H1 (cell line): ENCODE measurements around the gene LRRC25. TPM values are rescaled to one million over a fixed set of nuclear protein-coding genes. Genes with fewer than 3 reads are reported as not detected.

Experiments used
- CTCF ChIA-PET: fragments of 300-600 bp; sonication (Branson Sonifier 250); formaldehyde crosslinking; loops from one replicate; lab custom pipeline; 2021; ENCODE audit not compliant: partially characterized antibody; lab: Charles Lee
- POLR2A ChIA-PET: fragments of 300-600 bp; sonication (Branson Sonifier 250); formaldehyde crosslinking; loops from one replicate; lab custom pipeline; 2021; ENCODE audit warnings: inconsistent platforms; ENCODE audit not compliant: partially characterized antibody; lab: Charles Lee
- DNase-seq, 2 experiments: peaks; one replicate each; pipeline versions ENCODE4 v3.0.0 to v3.0.0-alpha.2; 2010 to 2022; ENCODE audit warnings: low spot score in 2 of 2, low read depth in 1 of 2, mixed read lengths in 1 of 2
- FAIRE-seq: peaks from 2 replicates; lab custom pipeline; 2011; peaks lifted over from hg19 to GRCh38; lab: Jason Lieb, UNC
- H2AFZ ChIP-seq: 2 replicates; pipeline ENCODE4 v1.8.1; 2012; ENCODE audit warnings: low read length, inconsistent platforms
- H2AK5ac ChIP-seq: 2 replicates; pipeline ENCODE4 v1.6.1; 2013; ENCODE audit warnings: low read depth, low read length
- H2BK120ac ChIP-seq: replicated peaks from 2 replicates; pipeline ENCODE3; 2013; ENCODE audit warnings: low read depth, low read length, inconsistent platforms
- H2BK12ac ChIP-seq: 2 replicates; pipeline ENCODE4 v1.6.1; 2013; ENCODE audit warnings: low read depth, low read length
- H2BK15ac ChIP-seq: 2 replicates; pipeline ENCODE4 v1.6.1; 2013; ENCODE audit warnings: low read length
- H2BK20ac ChIP-seq: 2 replicates; pipeline ENCODE4 v1.6.1; 2013; ENCODE audit warnings: low read length
- H2BK5ac ChIP-seq: 2 replicates; pipeline ENCODE4 v1.6.1; 2013; ENCODE audit warnings: low read depth, low read length
- H3K14ac ChIP-seq: 2 replicates; pipeline ENCODE4 v1.6.1; 2013; ENCODE audit warnings: inconsistent platforms; ENCODE audit not compliant: insufficient read length
- H3K18ac ChIP-seq: 2 replicates; pipeline ENCODE4 v1.6.1; 2013; ENCODE audit warnings: low read length; ENCODE audit errors: extremely low read depth
- H3K23ac ChIP-seq: 2 replicates; pipeline ENCODE4 v1.6.1; 2013; ENCODE audit warnings: inconsistent platforms; ENCODE audit not compliant: insufficient read length
- H3K23me2 ChIP-seq: 2 replicates; pipeline ENCODE4 v1.6.1; 2013; ENCODE audit warnings: low read depth, low read length
- H3K27ac ChIP-seq: 2 replicates; pipeline ENCODE4 v1.6.1; 2011; ENCODE audit warnings: low read depth, low read length, inconsistent platforms
- H3K27me3 ChIP-seq, 4 experiments: replicated peaks in 1 of 4; 1 replicate in 1 of 4; 2 replicates in 3 of 4; pipeline versions ENCODE4 v1.6.1 to v1.8.1; 2011 to 2013; ENCODE audit warnings: low read length in 3 of 4, mild to moderate bottlenecking in 3 of 4, inconsistent platforms in 2 of 4, mixed read lengths in 2 of 4, moderate library complexity in 1 of 4; ENCODE audit not compliant: control insufficient read depth in 3 of 4, insufficient read depth in 3 of 4; ENCODE audit errors: extremely low read depth in 1 of 4
- H3K36me3 ChIP-seq, 4 experiments: 2 replicates each; pipeline versions ENCODE4 v1.6.1 to v1.8.1; 2011 to 2013; ENCODE audit warnings: mild to moderate bottlenecking in 4 of 4, low read length in 3 of 4, moderate library complexity in 2 of 4, control low read depth in 1 of 4, inconsistent platforms in 1 of 4; ENCODE audit not compliant: insufficient read depth in 4 of 4, control insufficient read depth in 2 of 4
- H3K4ac ChIP-seq: replicated peaks from 2 replicates; pipeline ENCODE3; 2013; ENCODE audit warnings: low read length, low read depth, mixed read lengths, inconsistent platforms; ENCODE audit not compliant: insufficient read length
- H3K4me1 ChIP-seq, 4 experiments: replicated peaks in 1 of 4; 1 replicate in 1 of 4; 2 replicates in 3 of 4; pipeline versions ENCODE4 v1.6.1 to v1.8.1; 2011 to 2013; ENCODE audit warnings: low read length in 3 of 4, inconsistent platforms in 2 of 4, mixed read lengths in 1 of 4; ENCODE audit not compliant: insufficient read depth in 4 of 4, control insufficient read depth in 3 of 4
- H3K4me2 ChIP-seq, 2 experiments: 2 replicates each; pipeline versions ENCODE4 v1.6.1 to v1.8.1; 2011 to 2013; ENCODE audit warnings: low read depth in 2 of 2, low read length in 2 of 2, control low read depth in 1 of 2, inconsistent platforms in 1 of 2, mild to moderate bottlenecking in 1 of 2; ENCODE audit not compliant: insufficient read depth in 1 of 2
- H3K4me3 ChIP-seq, 4 experiments: fragments of 200-600, 300-600 bp in 1 of 4; sonication (generic), shearing (Covaris generic), sonication (Bioruptor Twin) in 1 of 4; 2 replicates each; pipeline versions ENCODE4 v1.5.1 to v1.8.1; 2011 to 2016; ENCODE audit warnings: low read length in 4 of 4, low read depth in 3 of 4, control low read depth in 2 of 4, inconsistent platforms in 2 of 4, mild to moderate bottlenecking in 2 of 4, mixed read lengths in 1 of 4, moderate library complexity in 1 of 4; ENCODE audit not compliant: insufficient read depth in 2 of 4; ENCODE audit errors: extremely low read depth in 1 of 4
- H3K56ac ChIP-seq: replicated peaks from 2 replicates; pipeline ENCODE3; 2013; ENCODE audit warnings: low read depth, mild to moderate bottlenecking, mixed read lengths, low read length, inconsistent platforms; ENCODE audit not compliant: insufficient read length
- H3K79me1 ChIP-seq: 2 replicates; pipeline ENCODE4 v1.6.1; 2013; ENCODE audit warnings: low read depth, low read length, control low read depth
- H3K79me2 ChIP-seq, 2 experiments: 2 replicates each; pipeline versions ENCODE4 v1.6.1 to v1.8.1; 2012 to 2013; ENCODE audit warnings: low read length in 2 of 2, mild to moderate bottlenecking in 2 of 2, inconsistent platforms in 1 of 2; ENCODE audit not compliant: insufficient read depth in 2 of 2, control insufficient read depth in 1 of 2
- H3K9ac ChIP-seq, 4 experiments: replicated peaks in 1 of 4; 1 replicate in 1 of 4; 2 replicates in 3 of 4; pipeline versions ENCODE4 v1.6.1 to v1.8.1; 2011 to 2013; ENCODE audit warnings: low read depth in 3 of 4, low read length in 3 of 4, control low read depth in 2 of 4, mild to moderate bottlenecking in 2 of 4, moderate library complexity in 2 of 4, inconsistent platforms in 1 of 4; ENCODE audit errors: extremely low read depth in 1 of 4
- H3K9me3 ChIP-seq, 2 experiments: 2 replicates each; pipeline versions ENCODE4 v1.6.1 to v1.8.1; 2012 to 2013; ENCODE audit warnings: mild to moderate bottlenecking in 2 of 2, moderate library complexity in 2 of 2, control low read depth in 1 of 2, inconsistent platforms in 1 of 2, low read depth in 1 of 2, low read length in 1 of 2, mixed read lengths in 1 of 2; ENCODE audit not compliant: insufficient read depth in 2 of 2
- H4K20me1 ChIP-seq, 2 experiments: replicated peaks in 1 of 2; 2 replicates each; pipeline versions ENCODE3 to v1.8.1; 2011 to 2013; ENCODE audit warnings: inconsistent platforms in 2 of 2, low read length in 2 of 2, mild to moderate bottlenecking in 1 of 2; ENCODE audit not compliant: insufficient read depth in 2 of 2, control insufficient read depth in 1 of 2
- H4K5ac ChIP-seq: 2 replicates; pipeline ENCODE4 v1.6.1; 2013; ENCODE audit warnings: low read length, low read depth, mixed read lengths, inconsistent platforms; ENCODE audit not compliant: insufficient read length
- H4K8ac ChIP-seq: 2 replicates; pipeline ENCODE4 v1.8.0; 2013; ENCODE audit warnings: mild to moderate bottlenecking, moderate library complexity, low read length, inconsistent platforms; ENCODE audit not compliant: insufficient read depth; ENCODE audit errors: extremely low read depth
- H4K91ac ChIP-seq: replicated peaks from 2 replicates; pipeline ENCODE3; 2013; ENCODE audit warnings: low read length, mixed read lengths, inconsistent platforms; ENCODE audit not compliant: insufficient read length
- BCL11A ChIP-seq, 2 experiments: IDR thresholded peaks; one replicate each; pipeline ENCODE4 v1.6.1; 2011; ENCODE audit warnings: low read depth in 2 of 2, low read length in 2 of 2, mild to moderate bottlenecking in 2 of 2
- BRCA1 ChIP-seq: IDR thresholded peaks from 2 replicates; pipeline ENCODE4 v1.6.1; 2012; ENCODE audit warnings: low read depth, low read length, improper control_type of control experiment
- CREB1 ChIP-seq: IDR thresholded peaks from 2 replicates; pipeline ENCODE4 v1.6.1; 2012; ENCODE audit warnings: inconsistent platforms
- CTBP2 ChIP-seq: IDR thresholded peaks from 2 replicates; pipeline ENCODE4 v1.7.0; 2011; ENCODE audit warnings: borderline replicate concordance, mild to moderate bottlenecking, moderate library complexity, mixed read lengths, low read length; ENCODE audit not compliant: insufficient read depth, insufficient read length
- GTF2F1 ChIP-seq: IDR thresholded peaks from 2 replicates; pipeline ENCODE4 v1.6.1; 2012; ENCODE audit warnings: low read depth, low read length, improper control_type of control experiment, borderline replicate concordance
- JUN ChIP-seq: IDR thresholded peaks from 2 replicates; pipeline ENCODE4 v1.6.1; 2011; ENCODE audit warnings: low read depth, mild to moderate bottlenecking, improper control_type of control experiment, low read length
- KDM4A ChIP-seq: IDR thresholded peaks from one replicate; pipeline ENCODE4 v1.7.1; 2012; ENCODE audit warnings: low read depth, mild to moderate bottlenecking, moderate library complexity, low read length, inconsistent platforms; ENCODE audit not compliant: severe bottlenecking
- SUZ12 ChIP-seq: fragments of 200-600 bp; sonication (generic); IDR thresholded peaks from 2 replicates; pipeline ENCODE4 v1.6.1; 2012; ENCODE audit warnings: mild to moderate bottlenecking, inconsistent platforms, low read length, moderate library complexity, mixed read lengths
- TBP ChIP-seq: IDR thresholded peaks from 2 replicates; pipeline ENCODE4 v1.6.1; 2011; ENCODE audit warnings: low read depth, low read length, improper control_type of control experiment
- TEAD4 ChIP-seq: IDR thresholded peaks from 2 replicates; pipeline ENCODE4 v1.6.1; 2012; ENCODE audit warnings: low read depth, low read length, inconsistent platforms, mixed read lengths
- USF2 ChIP-seq: IDR thresholded peaks from 2 replicates; pipeline ENCODE4 v1.6.1; 2011; ENCODE audit warnings: low read length, improper control_type of control experiment
- YY1 ChIP-seq: IDR thresholded peaks from 2 replicates; pipeline ENCODE4 v1.6.1; 2011; ENCODE audit warnings: low read depth, mild to moderate bottlenecking, low read length
- WGBS, 2 experiments: shearing (Covaris generic) in 1 of 2; methylation state at CpG; one replicate each; pipeline versions ENCODE4 v1.1.6 to v1.1.7; 2013 to 2015; ENCODE audit warnings: low lambda C conversion rate in 2 of 2, mixed read lengths in 2 of 2, inconsistent platforms in 1 of 2, low coverage in 1 of 2, missing lambda C conversion rate in 1 of 2; ENCODE audit not compliant: insufficient replicate concordance in 2 of 2, insufficient coverage in 1 of 2, insufficient read length in 1 of 2; ENCODE audit errors: extremely low coverage in 1 of 2, missing lambda C conversion rate in 1 of 2; 5-methylcytosine and 5-hydroxymethylcytosine counted together
- polyA plus RNA-seq, 7 experiments: library from polyadenylated mRNA; depleted of rRNA in 3 of 7; stranded (reverse) in 5 of 7; unstranded in 2 of 7; fragments of >200 nt in 5 of 7; fragments of 200-250 nt in 2 of 7; gene quantifications; 1 replicate in 5 of 7; 2 replicates in 1 of 7; 4 replicates in 1 of 7; pipeline versions ENCODE4 v1.2.1 to v1.2.3, GENCODE V29; 2011 to 2013; ENCODE audit warnings: missing spikeins in 2 of 7, mixed read lengths in 2 of 7
- total RNA-seq: library from RNA; stranded (reverse); fragmentation: NEBNext Ultra II Directional; extraction: Animal tissue kit (Norgen Biotek cat#: 25700); gene quantifications from 2 replicates; pipeline ENCODE4 v1.2.1, GENCODE V29; 2021

LRRC25 gene
- total and polyA plus RNA-seq, 2 of the 8 experiments (the other 6 are each of a cell fraction or from before 2014, with no cell fraction given): 0.20 to 0.41 TPM

- Histone ChIP-seq H4K91ac (no peak overlapping the region), H3K4me2 (no peak overlapping the region)
- 82% methylated on average over 4 of the region's 12 CpGs; no CpG with 5 or more reads in 1 of the 2 experiments for WGBS, 2 experiments
Observed at GRCh38 chr19:18427743-18428113, 30.3 kb upstream of the LRRC25 start.

More at GRCh38 chr19:18427743-18428113, 30.3 kb upstream of the LRRC25 start:
- Histone ChIP-seq H2AFZ (no peak overlapping the region), H3K79me1 (peaks cover 3% of the 10 kb centered on the region; the same call in 1 of the 2 replicates), H3K18ac (no peak overlapping the region), H3K14ac (no peak overlapping the region), H3K79me2 (no peaks in the 10 kb centered on the region), H3K9ac (no peak overlapping the region), H4K20me1 (peaks cover 4 to 15% of the 10 kb centered on the region in 2 experiments), H2BK120ac (no peak overlapping the region), H3K56ac (no peak overlapping the region), H3K4me1 (peaks cover 0 to 48% (median 31%) of the 10 kb centered on the region in 4 experiments; a peak in 6 of 7 replicates), H4K5ac (no peak overlapping the region), H3K27ac (no peak overlapping the region), H2BK20ac (no peak overlapping the region), H4K8ac (no peak overlapping the region; the same call in 1 of the 2 replicates), H3K4ac (no peak overlapping the region), H3K23ac (no peak overlapping the region), H2BK5ac (no peak overlapping the region), H2BK15ac (no peak overlapping the region), H3K27me3 (no peaks in the 10 kb centered on the region; a peak in 1 of 7 replicates), H2BK12ac (no peak overlapping the region), H3K9me3 (no peaks in the 10 kb centered on the region), H2AK5ac (no peak overlapping the region), H3K4me3 (no peak overlapping the region), H3K23me2 (peaks cover 6% of the 10 kb centered on the region; the same call in 1 of the 2 replicates), H3K36me3 (no peaks in the 10 kb centered on the region)
- ChIA-PET CTCF (interaction anchor here (1.5 to 2.8 kb wide), 3 partner anchors 8 to 39 kb away, joined by 4 to 14 read pairs (median 7); partner anchors contain the start of gene SSBP4), POLR2A (interaction anchor here (1.4 to 2.3 kb wide), 3 partner anchors 10 to 13 kb away, joined by 4 to 26 read pairs (median 5); partner anchors contain the start of gene SSBP4)
- no peak for DNase-seq
- TF ChIP-seq SUZ12 (no peak), USF2 (no peak), BRCA1 (no peak), CREB1 (no peak), YY1 (no peak), GTF2F1 (no peak), TEAD4 (no peak), TBP (no peak), BCL11A (IDR thresholded peaks at IDR 0.05; ENCODE audit: low read depth in 2 of 2, low read length in 2 of 2) (no peak), CTBP2 (no peak), KDM4A (no peak), JUN (no peak)
- no peak for FAIRE-seq
